Neural progenitor cell (in vitro differentiated cells): ENCODE results near the gene TNK2.

Source experiments
- CTCF ChIP-seq: fragments of 200-600 bp; sonication (generic); IDR thresholded peaks from 2 replicates; pipeline ENCODE4 v1.5.1; 2017; ENCODE audit warnings: antibody characterized with exemption, mild to moderate bottlenecking
- EZH2 ChIP-seq: fragments of 200-600 bp; sonication (generic); IDR thresholded peaks from 2 replicates; pipeline ENCODE4 v1.6.1; 2017; ENCODE audit warnings: antibody characterized with exemption, mild to moderate bottlenecking, moderate library complexity

DNA sequence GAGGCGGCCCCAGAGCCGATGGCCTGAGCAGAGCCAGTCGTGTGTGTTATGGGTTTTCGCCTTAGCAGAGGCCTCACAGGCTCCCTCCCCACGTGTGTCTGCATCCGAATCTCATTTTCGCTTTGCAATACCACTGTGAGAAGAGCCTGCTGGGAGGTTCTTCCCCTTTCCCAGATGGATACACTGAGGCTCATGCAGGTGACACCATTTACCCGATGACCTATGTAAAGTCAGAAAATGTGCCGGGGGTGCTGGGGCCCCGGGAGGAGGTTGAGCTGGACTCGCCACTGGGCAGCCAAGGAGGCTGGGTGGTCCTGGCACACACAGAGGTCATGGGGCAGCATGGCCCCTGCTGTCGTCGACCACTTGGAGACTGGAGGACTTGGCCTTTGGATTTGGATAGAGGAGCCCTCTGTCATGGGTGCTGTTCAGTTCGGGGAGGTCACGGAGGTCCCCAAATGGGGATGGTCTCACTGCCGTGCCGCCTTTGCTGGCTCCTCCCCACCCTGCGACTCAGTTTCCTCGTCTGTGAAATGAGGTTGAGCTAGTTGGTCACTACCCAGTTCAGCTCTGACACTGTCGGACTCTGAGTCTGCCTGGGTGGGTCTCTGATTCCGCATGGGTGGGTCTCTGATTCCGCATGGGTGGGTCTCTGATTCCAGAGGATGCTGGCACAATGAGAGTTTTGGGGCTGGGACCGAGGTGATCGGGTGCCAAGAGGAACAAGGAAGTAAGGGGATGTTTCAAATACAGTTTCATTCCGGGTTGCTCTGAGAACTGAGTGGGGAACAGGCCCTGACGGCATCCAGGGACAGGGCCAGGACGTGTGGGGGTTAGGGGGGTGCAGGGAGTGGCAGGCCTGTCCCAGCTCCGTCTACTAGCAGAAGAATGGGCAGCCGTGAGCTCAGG is 73.4 kb downstream of the TNK2 start:
- TF ChIP-seq EZH2, result no peak
- no peak for TF ChIP-seq CTCF
